K562 (cell line): ENCODE data around the gene CABP2. TPM values are rescaled to one million over a fixed set of nuclear protein-coding genes. Genes with fewer than 3 reads are reported as not detected.

ENCODE experiments used
- ARHGAP35 ChIP-seq: fragments of 450-650 bp; IDR thresholded peaks from 2 replicates; pipeline ENCODE4 v1.6.1; 2018; ENCODE audit not compliant: partially characterized antibody
- BRD9 ChIP-seq: fragments of 450-650 bp; IDR thresholded peaks from 2 replicates; pipeline ENCODE4 v1.6.1; 2018; ENCODE audit warnings: low read depth; ENCODE audit not compliant: partially characterized antibody
- ETS2 ChIP-seq: IDR thresholded peaks from 2 replicates; pipeline ENCODE4 v1.6.1; 2016; ENCODE audit warnings: borderline replicate concordance, missing genetic modification characterization, mild to moderate bottlenecking, moderate library complexity, missing compliant biosample characterization; ENCODE audit not compliant: poor library complexity, severe bottlenecking
- EZH2 ChIP-seq: IDR thresholded peaks from 2 replicates; pipeline ENCODE4 v1.6.1; 2012; ENCODE audit warnings: low read depth, mild to moderate bottlenecking, inconsistent platforms, low read length, borderline replicate concordance
- GATA2 ChIP-seq: sonication (generic); formaldehyde crosslinking; IDR thresholded peaks from 2 replicates; pipeline ENCODE4 v1.4.0; 2020; ENCODE audit warnings: mild to moderate bottlenecking, missing genetic modification reagents
- GATAD2A ChIP-seq: fragments of 450-650 bp; IDR thresholded peaks from 2 replicates; pipeline ENCODE4 v1.6.1; 2017
- HIVEP1 ChIP-seq: fragments of 250-450 bp; sonication (Bioruptor Pico); IDR thresholded peaks from 2 replicates; pipeline ENCODE4 v1.4.0; 2020; ENCODE audit warnings: mild to moderate bottlenecking
- HMBOX1 ChIP-seq: sonication (generic); IDR thresholded peaks from 2 replicates; pipeline ENCODE4 v1.6.1; 2016
- HMG20B ChIP-seq: fragments of 250-450 bp; sonication (Bioruptor Pico); IDR thresholded peaks from 2 replicates; pipeline ENCODE4 v1.5.0; 2021; ENCODE audit warnings: mild to moderate bottlenecking
- LEF1 ChIP-seq: fragments of 450-650 bp; IDR thresholded peaks from 2 replicates; pipeline ENCODE4 v1.6.1; 2016; ENCODE audit warnings: mild to moderate bottlenecking
- MCM3 ChIP-seq: fragments of 450-650 bp; IDR thresholded peaks from 2 replicates; pipeline ENCODE4 v1.6.1; 2016
- NCOR1 ChIP-seq: fragments of 450-650 bp; IDR thresholded peaks from 2 replicates; pipeline ENCODE4 v1.6.1; 2016; ENCODE audit warnings: mild to moderate bottlenecking, moderate library complexity
- POLR2AphosphoS5 ChIP-seq: IDR thresholded peaks from 2 replicates; pipeline ENCODE4 v1.6.1; 2011; ENCODE audit warnings: mild to moderate bottlenecking, low read depth, low read length, moderate library complexity; ENCODE audit not compliant: control insufficient read depth, insufficient read depth
- POLR3G ChIP-seq: IDR thresholded peaks from 2 replicates; pipeline ENCODE4 v1.6.1; 2011; ENCODE audit not compliant: insufficient read length, insufficient replicate concordance; ENCODE audit errors: extremely low read depth
- RBM17 ChIP-seq: fragments of 200-400 bp; formaldehyde crosslinking; IDR thresholded peaks from 2 replicates; pipeline ENCODE4 v1.6.1; 2017; ENCODE audit warnings: low read depth, mild to moderate bottlenecking, low read length, borderline replicate concordance
- RFX1 ChIP-seq: fragments of 450-650 bp; IDR thresholded peaks from 2 replicates; pipeline ENCODE4 v1.6.1; 2016; ENCODE audit warnings: mild to moderate bottlenecking, moderate library complexity
- SFPQ ChIP-seq: fragments of 200-400 bp; formaldehyde crosslinking; IDR thresholded peaks from 2 replicates; pipeline ENCODE4 v1.6.1; 2017; ENCODE audit warnings: mild to moderate bottlenecking, low read depth, low read length, moderate library complexity
- SPI1 ChIP-seq: IDR thresholded peaks from 2 replicates; pipeline ENCODE4 v1.6.1; 2011; ENCODE audit warnings: low read depth, low read length, control low read depth, borderline replicate concordance
- STAT5B ChIP-seq: fragments of 250-450 bp; sonication (Bioruptor Pico); IDR thresholded peaks from 2 replicates; pipeline ENCODE4 v1.8.0; 2021; ENCODE audit warnings: mild to moderate bottlenecking, inconsistent platforms
- TAF7 ChIP-seq: fragments of 450-650 bp; IDR thresholded peaks from 2 replicates; pipeline ENCODE4 v1.6.1; 2016; ENCODE audit warnings: missing genetic modification characterization, missing compliant biosample characterization
- TARDBP ChIP-seq: fragments of 450-650 bp; IDR thresholded peaks from 2 replicates; pipeline ENCODE4 v1.6.1; 2016
- ZBTB1 ChIP-seq: sonication (generic); formaldehyde crosslinking; IDR thresholded peaks from 2 replicates; pipeline ENCODE4 v1.8.1; 2023; ENCODE audit warnings: missing genetic modification reagents, low read depth, mild to moderate bottlenecking, borderline replicate concordance
- ZSCAN32 ChIP-seq: fragments of 450-650 bp; formaldehyde crosslinking; IDR thresholded peaks from 2 replicates; pipeline ENCODE4 v1.4.0; 2020; ENCODE audit warnings: mild to moderate bottlenecking, moderate library complexity
- polyA plus RNA-seq, 8 experiments: library from polyadenylated mRNA; depleted of rRNA in 4 of 8; stranded (reverse) in 5 of 8; unstranded in 3 of 8; fragments of >200 nt; fragmentation: Nextera tagmentation in 2 of 8; fragmentation: Illumina TruSeq in 1 of 8; extraction: Ambion mirVana in 2 of 8; extraction: Trizol in 1 of 8; gene quantifications; 2 replicates each; pipeline versions ENCODE4 v1.2.1 to v1.2.3, GENCODE V29; 2011 to 2014; ENCODE audit warnings: inconsistent platforms in 1 of 8, missing spikeins in 1 of 8
- total RNA-seq, 7 experiments: library from RNA; depleted of rRNA in 6 of 7; stranded (reverse); fragments of >200 nt in 6 of 7; fragmentation: Illumina TruSeq in 2 of 7; extraction: Trizol in 2 of 7; gene quantifications; 2 replicates each; pipeline versions ENCODE4 v1.2.1 to v1.2.3, GENCODE V29; 2011 to 2021; ENCODE audit warnings: low replicate concordance in 1 of 7
- TF ChIP-seq, protein P1 (sequence below): sonication (generic); formaldehyde crosslinking; IDR thresholded peaks from 2 replicates; pipeline ENCODE4 v1.8.1; 2023; ENCODE audit warnings: mild to moderate bottlenecking, missing genetic modification reagents
- TF ChIP-seq, protein P2 (sequence below): fragments of 250-450 bp; sonication (Bioruptor Pico); IDR thresholded peaks from 2 replicates; pipeline ENCODE4 v1.4.0; 2020

Gene CABP2
- total and polyA plus RNA-seq, 9 of the 15 experiments (the other 6 are each of a cell fraction or from before 2014, with no cell fraction given) = not detected

DNA sequence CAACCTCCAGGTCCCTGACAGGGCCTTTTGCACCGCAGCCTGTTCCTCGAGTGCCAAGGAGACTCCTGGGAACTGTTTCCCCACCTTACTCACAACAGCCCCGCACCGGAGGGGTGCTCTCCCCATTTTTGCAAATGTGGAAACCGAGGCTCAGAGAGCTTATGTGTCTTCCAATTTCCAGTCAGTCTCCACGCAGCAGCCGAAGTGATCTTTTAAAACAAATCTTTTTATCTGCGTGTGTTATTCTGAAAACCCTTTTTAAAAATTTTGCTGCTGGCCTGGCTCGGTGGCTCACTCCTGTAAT lies 53.8 kb downstream of the CABP2 start (continued):
- no peak for TF ChIP-seq HMBOX1
- no peak for TF ChIP-seq ZSCAN32
- TF ChIP-seq POLR2AphosphoS5 = no peak
- TF ChIP-seq ARHGAP35 = no peak
- TF ChIP-seq MCM3 = no peak
- TF ChIP-seq GATA2 (CRISPR knock-in tag) = no peak
- no peak for TF ChIP-seq TARDBP
- no peak for TF ChIP-seq EZH2
- TF ChIP-seq, protein P1, sequence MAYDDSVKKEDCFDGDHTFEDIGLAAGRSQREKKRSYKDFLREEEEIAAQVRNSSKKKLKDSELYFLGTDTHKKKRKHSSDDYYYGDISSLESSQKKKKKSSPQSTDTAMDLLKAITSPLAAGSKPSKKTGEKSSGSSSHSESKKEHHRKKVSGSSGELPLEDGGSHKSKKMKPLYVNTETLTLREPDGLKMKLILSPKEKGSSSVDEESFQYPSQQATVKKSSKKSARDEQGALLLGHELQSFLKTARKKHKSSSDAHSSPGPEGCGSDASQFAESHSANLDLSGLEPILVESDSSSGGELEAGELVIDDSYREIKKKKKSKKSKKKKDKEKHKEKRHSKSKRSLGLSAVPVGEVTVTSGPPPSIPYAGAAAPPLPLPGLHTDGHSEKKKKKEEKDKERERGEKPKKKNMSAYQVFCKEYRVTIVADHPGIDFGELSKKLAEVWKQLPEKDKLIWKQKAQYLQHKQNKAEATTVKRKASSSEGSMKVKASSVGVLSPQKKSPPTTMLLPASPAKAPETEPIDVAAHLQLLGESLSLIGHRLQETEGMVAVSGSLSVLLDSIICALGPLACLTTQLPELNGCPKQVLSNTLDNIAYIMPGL (CRISPR knock-in tag) = no peak
- no peak; the same call in 1 of the 2 replicates for TF ChIP-seq GATAD2A
- no peak for TF ChIP-seq SPI1
- no peak for TF ChIP-seq SFPQ
- no peak for TF ChIP-seq RFX1
- TF ChIP-seq BRD9 = no peak
- TF ChIP-seq, protein P2, sequence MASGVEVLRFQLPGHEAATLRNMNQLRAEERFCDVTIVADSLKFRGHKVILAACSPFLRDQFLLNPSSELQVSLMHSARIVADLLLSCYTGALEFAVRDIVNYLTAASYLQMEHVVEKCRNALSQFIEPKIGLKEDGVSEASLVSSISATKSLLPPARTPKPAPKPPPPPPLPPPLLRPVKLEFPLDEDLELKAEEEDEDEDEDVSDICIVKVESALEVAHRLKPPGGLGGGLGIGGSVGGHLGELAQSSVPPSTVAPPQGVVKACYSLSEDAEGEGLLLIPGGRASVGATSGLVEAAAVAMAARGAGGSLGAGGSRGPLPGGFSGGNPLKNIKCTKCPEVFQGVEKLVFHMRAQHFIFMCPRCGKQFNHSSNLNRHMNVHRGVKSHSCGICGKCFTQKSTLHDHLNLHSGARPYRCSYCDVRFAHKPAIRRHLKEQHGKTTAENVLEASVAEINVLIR (CRISPR knock-in tag) = no peak
- no peak for TF ChIP-seq POLR3G
- TF ChIP-seq NCOR1 = no peak
- TF ChIP-seq STAT5B (CRISPR knock-in tag) = no peak
- no peak for TF ChIP-seq RBM17
- no peak for TF ChIP-seq ETS2 (tag)
- TF ChIP-seq HMG20B (CRISPR knock-in tag) = no peak
- no peak for TF ChIP-seq LEF1
- TF ChIP-seq ZBTB1 (CRISPR knock-in tag) = no peak
- TF ChIP-seq HIVEP1 (CRISPR knock-in tag) = no peak
- TF ChIP-seq TAF7 (tag) = peak; percentile 1; the same call in 1 of the 2 replicates
